Measurements from ENCODE around the gene HOXD3. TPM values are rescaled to one million over a fixed set of nuclear protein-coding genes. Genes with fewer than 3 reads are reported as not detected.

HOXD3 gene
- total RNA-seq, 2 donors from 2014 or later: not detected

GRCh38 chr2:176117823-176118371 lies 39.2 kb upstream of the HOXD3 start:
- H3K9me3 Mint-ChIP-seq: peaks cover 0 to 11% of the 10 kb centered on the region in 2 donors
- H3K27ac Mint-ChIP-seq: peak overlapping the region in 1 of 2 donors; percentile 81
- no peak for ATAC-seq
- peaks cover 25 to 49% of the 10 kb centered on the region in 2 donors for H3K36me3 Mint-ChIP-seq
- DNase-seq (ENCODE audit: low spot score in 2 of 2): no peak

DNA sequence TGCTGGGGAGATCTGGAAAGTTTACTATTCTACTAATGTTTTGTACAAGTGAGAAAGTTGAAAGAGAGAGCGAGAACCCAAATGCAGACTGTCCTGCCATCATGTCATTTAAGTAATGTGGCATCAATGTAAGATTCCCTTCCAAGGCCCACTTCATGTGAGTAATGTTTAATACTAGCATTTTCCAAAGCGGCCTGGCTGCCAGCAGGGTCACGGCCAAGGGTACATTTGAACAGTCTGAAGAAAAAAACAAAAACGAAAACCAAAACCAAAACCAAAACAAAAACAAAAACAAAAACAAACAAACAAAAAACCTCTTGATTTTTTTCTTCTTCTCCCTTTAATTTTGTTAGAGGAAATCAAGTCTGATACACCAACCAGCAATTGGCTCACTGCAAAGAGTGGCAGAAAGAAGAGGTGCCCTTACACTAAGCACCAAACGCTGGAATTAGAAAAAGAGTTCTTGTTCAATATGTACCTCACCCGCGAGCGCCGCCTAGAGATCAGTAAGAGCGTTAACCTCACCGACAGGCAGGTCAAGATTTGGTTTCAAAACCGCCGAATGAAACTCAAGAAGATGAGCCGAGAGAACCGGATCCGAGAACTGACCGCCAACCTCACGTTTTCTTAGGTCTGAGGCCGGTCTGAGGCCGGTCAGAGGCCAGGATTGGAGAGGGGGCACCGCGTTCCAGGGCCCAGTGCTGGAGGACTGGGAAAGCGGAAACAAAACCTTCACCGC lies 38.3 kb upstream of the HOXD3 start:
- DNase-seq (ENCODE audit: low spot score in 2 of 2) (no peak), ATAC-seq (no peak)

DNA sequence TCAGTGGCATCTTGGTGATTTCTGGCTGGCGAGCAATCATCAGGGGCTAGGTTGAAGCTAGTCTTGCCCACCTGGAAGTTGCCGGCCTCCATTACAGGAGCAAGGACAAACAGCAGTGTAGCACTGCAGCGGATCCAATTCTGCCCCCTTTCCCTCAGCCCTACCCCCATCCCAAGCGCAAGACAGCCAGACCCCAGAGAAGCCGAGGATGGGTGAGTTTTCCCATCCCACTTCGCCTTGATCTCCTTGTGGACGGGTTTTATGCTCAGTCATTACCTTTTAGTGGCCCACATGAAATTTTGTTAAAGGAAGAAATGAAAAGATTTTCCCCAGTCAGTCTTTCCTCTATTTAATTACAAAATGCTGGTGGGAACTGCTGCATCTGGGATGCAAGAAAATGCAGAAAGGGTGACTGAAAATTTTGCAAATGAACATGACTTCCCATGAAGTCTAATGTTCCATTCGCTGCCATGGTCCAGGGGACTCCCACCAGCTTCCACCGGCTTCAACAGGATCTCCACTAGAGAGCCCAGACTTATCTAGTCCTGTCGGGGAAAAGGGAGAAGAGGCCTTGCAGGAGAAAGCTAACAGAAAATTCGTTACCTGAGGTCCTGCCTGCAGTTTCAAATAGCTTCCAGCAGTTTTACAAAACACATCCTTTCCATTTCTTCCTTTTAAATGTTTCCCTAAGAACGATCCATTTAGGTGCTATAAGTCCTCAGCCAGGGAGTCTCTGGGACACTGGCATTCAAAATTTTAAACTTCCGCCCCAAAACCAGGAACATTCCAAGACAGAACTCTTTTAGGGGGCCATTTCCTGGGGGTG lies 36.5 kb upstream of the HOXD3 start:
- Mint-ChIP-seq H3K36me3 (peaks cover 21 to 44% of the 10 kb centered on the region in 2 donors), H3K27ac (peak overlapping the region in 1 of 2 donors; percentile 44), H3K9me3 (peaks cover 0 to 11% of the 10 kb centered on the region in 2 donors)
- DNase-seq (ENCODE audit: low spot score in 2 of 2): no peak
- ATAC-seq: no peak

More for the DNA sequence above, 38.3 kb upstream of the HOXD3 start:
- Mint-ChIP-seq H3K9me3 (peaks cover 0 to 11% of the 10 kb centered on the region in 2 donors), H3K36me3 (peaks cover 21 to 44% of the 10 kb centered on the region in 2 donors), H3K27ac (peak overlapping the region in 1 of 2 donors; percentile 74)

- peaks cover 20 to 42% of the 10 kb centered on the region in 2 donors for H3K36me3 Mint-ChIP-seq
- no peak for ATAC-seq
- H3K27ac Mint-ChIP-seq: peak overlapping the region in 1 of 2 donors; percentile 44
- H3K9me3 Mint-ChIP-seq: peaks cover 0 to 11% of the 10 kb centered on the region in 2 donors
- no peak for DNase-seq (ENCODE audit: low spot score in 2 of 2)
Observed at GRCh38 chr2:176121190-176122051, 35.7 kb upstream of the HOXD3 start.

DNA sequence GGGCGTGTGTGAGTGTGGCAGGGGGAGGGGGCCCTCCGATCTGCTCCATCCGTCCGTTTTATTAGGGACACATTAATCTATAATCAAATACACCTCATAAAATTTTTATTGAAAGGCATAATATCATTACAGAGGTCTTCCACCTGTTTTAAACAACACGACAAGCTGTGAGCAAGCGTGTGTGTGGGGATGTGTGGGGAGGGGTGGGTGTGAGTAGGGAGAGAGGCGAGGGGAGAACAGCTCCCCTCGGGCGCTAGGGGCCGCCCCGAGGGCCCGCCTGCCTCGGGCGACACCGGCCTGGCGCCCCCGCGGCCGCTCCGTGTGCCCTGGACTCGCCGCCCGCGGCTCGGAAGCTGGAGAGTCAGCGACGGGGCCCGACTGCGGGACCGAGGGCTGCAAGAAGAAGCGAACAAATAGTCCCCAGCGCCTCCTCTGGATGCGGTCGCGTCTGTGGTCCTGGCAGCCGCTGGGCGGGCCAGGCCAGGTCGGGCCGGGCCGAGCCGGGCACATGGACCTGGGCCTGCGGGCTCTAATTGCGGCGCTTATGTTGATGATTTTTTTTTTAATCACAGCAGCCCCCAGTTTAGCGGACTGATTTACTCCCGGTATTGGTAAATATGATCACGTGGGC lies 34.9 kb upstream of the HOXD3 start:
- peaks cover 12 to 35% of the 10 kb centered on the region in 2 donors for H3K36me3 Mint-ChIP-seq
- DNase-seq (ENCODE audit: low spot score in 2 of 2): no peak
- no peak overlapping the region for H3K27ac Mint-ChIP-seq
- peaks cover 0 to 7% of the 10 kb centered on the region in 2 donors for H3K9me3 Mint-ChIP-seq
- ATAC-seq: peak in 1 of 2 donors; percentile 29

DNA sequence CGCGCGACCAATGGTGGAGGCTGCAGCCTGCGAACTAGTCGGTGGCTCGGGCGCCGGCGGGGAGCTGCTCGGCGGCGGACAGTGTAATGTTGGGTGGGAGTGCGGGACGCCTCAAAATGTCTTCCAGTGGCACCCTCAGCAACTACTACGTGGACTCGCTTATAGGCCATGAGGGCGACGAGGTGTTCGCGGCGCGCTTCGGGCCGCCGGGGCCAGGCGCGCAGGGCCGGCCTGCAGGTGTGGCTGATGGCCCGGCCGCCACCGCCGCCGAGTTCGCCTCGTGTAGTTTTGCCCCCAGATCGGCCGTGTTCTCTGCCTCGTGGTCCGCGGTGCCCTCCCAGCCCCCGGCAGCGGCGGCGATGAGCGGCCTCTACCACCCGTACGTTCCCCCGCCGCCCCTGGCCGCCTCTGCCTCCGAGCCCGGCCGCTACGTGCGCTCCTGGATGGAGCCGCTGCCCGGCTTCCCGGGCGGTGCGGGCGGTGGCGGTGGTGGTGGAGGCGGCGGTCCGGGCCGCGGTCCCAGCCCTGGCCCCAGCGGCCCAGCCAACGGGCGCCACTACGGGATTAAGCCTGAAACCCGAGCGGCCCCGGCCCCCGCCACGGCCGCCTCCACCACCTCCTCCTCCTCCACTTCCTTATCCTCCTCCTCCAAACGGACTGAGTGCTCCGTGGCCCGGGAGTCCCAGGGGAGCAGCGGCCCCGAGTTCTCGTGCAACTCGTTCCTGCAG lies 34.3 kb upstream of the HOXD3 start, which contains the start of gene HOXD9:
Gene HOXD9 (plus strand): TSS at position 37 of the 728 bp plus-strand sequence. CDS start 50 bp downstream, at position 87.
- Mint-ChIP-seq H3K36me3 (peaks cover 11 to 30% of the 10 kb centered on the region in 2 donors), H3K27ac (peak within 1 kb of the TSS in 1 of 2 donors; percentile 81), H3K9me3 (peaks cover 0 to 5% of the 10 kb centered on the region in 2 donors)
- peak in 1 of 2 donors; percentile 60 for ATAC-seq
- DNase-seq (ENCODE audit: low spot score in 2 of 2): no peak

DNA sequence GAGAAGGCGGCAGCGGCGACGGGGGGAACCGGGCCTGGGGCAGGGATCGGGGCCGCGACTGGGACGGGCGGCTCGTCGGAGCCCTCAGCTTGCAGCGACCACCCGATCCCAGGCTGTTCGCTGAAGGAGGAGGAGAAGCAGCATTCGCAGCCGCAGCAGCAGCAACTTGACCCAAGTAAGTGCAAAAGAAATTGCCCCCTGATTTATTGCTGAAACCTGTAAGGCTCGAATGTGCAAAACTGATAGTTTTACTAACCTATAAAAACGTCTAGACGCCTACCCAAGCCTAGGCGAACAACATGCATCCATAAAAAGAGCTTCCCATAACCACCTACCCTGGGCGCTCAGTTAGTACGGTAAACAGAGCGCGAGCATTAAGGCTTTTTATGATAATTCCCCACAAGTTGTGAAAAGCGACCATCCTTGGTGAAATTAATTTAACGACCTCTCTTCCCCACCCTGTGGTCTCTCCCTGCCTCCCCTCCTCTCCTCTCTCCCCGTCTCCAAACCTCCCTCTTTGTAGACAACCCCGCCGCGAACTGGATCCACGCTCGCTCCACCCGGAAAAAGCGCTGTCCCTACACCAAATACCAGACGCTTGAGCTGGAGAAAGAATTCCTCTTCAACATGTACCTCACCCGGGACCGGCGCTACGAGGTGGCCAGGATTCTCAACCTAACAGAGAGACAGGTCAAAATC lies 33.5 kb upstream of the HOXD3 start:
- no peaks in the 10 kb centered on the region for H3K9me3 Mint-ChIP-seq
- peaks cover 5 to 29% of the 10 kb centered on the region in 2 donors for H3K36me3 Mint-ChIP-seq
- peak overlapping the region in 1 of 2 donors; percentile 81 for H3K27ac Mint-ChIP-seq
- no peak for ATAC-seq
- DNase-seq (ENCODE audit: low spot score in 2 of 2): no peak

GRCh38 chr2:176124110-176124946 lies 32.8 kb upstream of the HOXD3 start:
- H3K27ac Mint-ChIP-seq: no peak overlapping the region
- no peak for DNase-seq (ENCODE audit: low spot score in 2 of 2)
- H3K9me3 Mint-ChIP-seq: no peaks in the 10 kb centered on the region

GRCh38 chr2:176124947-176125771 lies 31.9 kb upstream of the HOXD3 start:
- no peak overlapping the region for H3K27ac Mint-ChIP-seq
- ATAC-seq (no peak), DNase-seq (ENCODE audit: low spot score in 2 of 2) (no peak)
- no peaks in the 10 kb centered on the region for H3K9me3 Mint-ChIP-seq
- peaks cover 0 to 18% of the 10 kb centered on the region in 2 donors for H3K36me3 Mint-ChIP-seq

More at GRCh38 chr2:176124110-176124946, 32.8 kb upstream of the HOXD3 start:
- peaks cover 0 to 25% of the 10 kb centered on the region in 2 donors for H3K36me3 Mint-ChIP-seq
- no peak for ATAC-seq

DNA sequence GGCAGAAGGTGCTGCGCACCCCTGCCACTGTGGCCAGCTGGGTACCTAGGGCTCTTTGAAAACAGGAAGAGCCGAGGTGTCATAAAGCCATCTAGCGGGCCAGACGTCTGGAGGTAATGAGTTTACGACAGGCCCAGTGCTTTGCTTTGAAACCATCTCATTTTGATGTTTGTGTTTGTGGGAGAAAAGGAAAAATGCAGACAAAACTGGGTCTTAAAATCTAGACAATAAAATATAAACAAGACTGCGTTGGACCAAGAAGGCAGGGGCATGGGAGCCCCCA lies 31.4 kb upstream of the HOXD3 start:
- Mint-ChIP-seq H3K9me3 (no peaks in the 10 kb centered on the region), H3K36me3 (peaks cover 0 to 13% of the 10 kb centered on the region in 2 donors), H3K27ac (no peak overlapping the region)
- ATAC-seq: no peak
- DNase-seq (ENCODE audit: low spot score in 2 of 2): no peak

- no peak overlapping the region for H3K27ac Mint-ChIP-seq
- no peak for ATAC-seq
- DNase-seq (ENCODE audit: low spot score in 2 of 2): peak in 1 of 2 donors; percentile 70
- no peaks in the 10 kb centered on the region for H3K9me3 Mint-ChIP-seq
- H3K36me3 Mint-ChIP-seq: peaks cover 0 to 6% of the 10 kb centered on the region in 2 donors
Observed at GRCh38 chr2:176126929-176127773, 30.0 kb upstream of the HOXD3 start.

DNA sequence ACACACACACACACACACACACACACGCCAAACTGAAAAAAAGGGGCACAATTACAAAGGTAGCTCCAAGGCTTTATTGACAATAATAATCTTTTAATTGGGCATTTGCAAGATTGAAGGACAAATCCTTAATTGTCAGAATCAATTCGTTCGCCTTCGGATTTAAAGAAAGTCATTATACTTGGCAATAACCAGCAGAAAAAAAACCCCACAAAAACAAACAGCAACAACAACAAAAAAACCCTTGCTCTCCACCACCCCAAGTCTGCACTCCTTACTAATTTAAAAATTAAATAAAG lies 29.4 kb upstream of the HOXD3 start:
- no peaks in the 10 kb centered on the region for H3K9me3 Mint-ChIP-seq
- H3K36me3 Mint-ChIP-seq: peaks cover 0 to 11% of the 10 kb centered on the region in 2 donors
- ATAC-seq (no peak), DNase-seq (ENCODE audit: low spot score in 2 of 2) (no peak)
- no peak overlapping the region for H3K27ac Mint-ChIP-seq
